ENCODE results near the gene COL21A1.
"Not testable (repeated sequence)": the region's sequence is repeated elsewhere in the genome, so short reads cannot be mapped to it uniquely, and the experiment has no call there.

The COL21A1 gene

DNA sequence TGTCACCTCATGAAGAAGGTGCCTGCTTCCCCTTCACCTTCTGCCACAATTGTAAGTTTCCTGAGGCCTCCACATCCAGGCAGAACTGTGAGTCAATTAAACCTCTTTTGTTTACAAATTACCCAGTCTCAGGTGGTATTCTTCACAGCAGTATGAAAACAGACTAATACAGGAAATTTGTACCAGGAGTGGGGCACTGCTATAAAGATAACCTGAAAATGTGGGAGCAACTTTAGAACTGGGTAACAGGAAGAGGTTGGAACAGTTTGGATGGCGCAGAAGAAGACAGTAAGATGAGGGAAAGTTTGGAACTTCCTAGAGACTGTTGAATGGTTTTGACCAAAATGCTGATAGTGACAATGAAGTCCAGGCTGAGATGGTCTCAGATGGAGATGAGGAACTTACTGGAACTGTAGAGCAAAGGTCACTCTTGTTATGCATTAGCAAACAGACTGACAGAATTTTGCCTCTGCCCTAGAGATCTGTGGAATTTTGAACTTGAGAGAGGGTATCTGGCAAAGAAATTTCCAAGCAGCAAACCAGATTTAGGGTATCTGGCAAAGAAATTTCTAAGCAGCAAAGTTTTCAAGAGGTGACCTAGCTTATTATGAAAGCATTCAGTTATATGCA, 23.5 kb upstream of the COL21A1 start:
- H3K36me3 ChIP-seq (ENCODE audit: control insufficient read depth, insufficient read depth, low read length), result no peaks in the 10 kb centered on the region
- DNase-seq (ENCODE audit: low read depth, low spot score), result no peak
- WGBS (ENCODE audit: insufficient coverage, insufficient read length), result no CpG with 5 or more reads among the region's 1 CpG
- H3K9me3 ChIP-seq (ENCODE audit: control insufficient read depth, insufficient read depth, low read length), result no peaks in the 10 kb centered on the region
- no peak overlapping the region for H3K4me3 ChIP-seq (ENCODE audit: low read length)
- no peaks in the 10 kb centered on the region for H3K27me3 ChIP-seq (ENCODE audit: control insufficient read depth, insufficient read depth, low read length)
- H3K4me1 ChIP-seq (ENCODE audit: control insufficient read depth, insufficient read depth, low read length), result no peaks in the 10 kb centered on the region
- H3K27ac ChIP-seq (ENCODE audit: low read length), result no peak overlapping the region

DNA sequence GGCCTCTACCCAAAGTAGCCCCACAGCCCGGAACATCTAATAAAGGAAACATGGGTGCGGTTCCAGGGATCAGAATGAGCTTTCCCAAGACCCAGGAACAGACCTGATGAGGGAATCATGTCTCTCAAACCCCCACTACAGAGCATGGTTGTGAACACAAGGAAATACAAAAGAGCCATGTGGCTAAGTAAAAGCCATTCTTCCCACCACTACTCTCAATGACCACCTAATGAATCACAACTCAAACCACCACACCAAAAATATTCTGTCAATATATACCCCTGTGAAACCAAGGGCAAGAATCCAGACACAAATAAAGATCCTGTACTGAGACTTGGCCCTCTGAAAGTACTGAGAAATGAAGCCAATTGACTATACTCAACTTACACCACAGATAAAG, 20.9 kb upstream of the COL21A1 start:
- no peaks in the 10 kb centered on the region for H3K4me1 ChIP-seq (ENCODE audit: control insufficient read depth, insufficient read depth, low read length)
- H3K36me3 ChIP-seq (ENCODE audit: control insufficient read depth, insufficient read depth, low read length), result no peaks in the 10 kb centered on the region
- no peak overlapping the region for H3K4me3 ChIP-seq (ENCODE audit: low read length)
- no peaks in the 10 kb centered on the region for H3K27me3 ChIP-seq (ENCODE audit: control insufficient read depth, insufficient read depth, low read length)
- H3K9me3 ChIP-seq (ENCODE audit: control insufficient read depth, insufficient read depth, low read length), result no peaks in the 10 kb centered on the region
- no peak overlapping the region for H3K27ac ChIP-seq (ENCODE audit: low read length)
- no peak for DNase-seq (ENCODE audit: low read depth, low spot score)
- WGBS (ENCODE audit: insufficient coverage, insufficient read length), result no CpG with 5 or more reads among the region's 2 CpGs

DNA sequence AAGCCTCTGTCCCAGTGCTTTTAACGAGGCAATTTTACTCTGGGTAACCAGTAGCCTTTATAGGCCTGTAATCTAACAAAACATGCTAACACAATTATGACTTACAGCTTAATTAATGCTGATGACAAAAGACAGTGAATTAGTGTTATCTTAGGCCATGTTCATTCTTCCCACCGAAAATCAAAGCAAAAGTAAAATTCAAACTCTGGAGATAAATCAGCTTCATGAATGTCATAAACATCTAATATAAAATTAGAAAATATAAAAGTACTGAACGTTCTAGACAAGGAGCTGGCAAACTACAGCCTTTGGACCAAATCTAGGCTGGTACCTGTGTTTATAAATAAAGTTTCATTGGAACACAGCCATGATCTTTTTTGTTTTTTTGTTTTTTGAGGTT, 18.6 kb upstream of the COL21A1 start:
- DNase-seq (ENCODE audit: low read depth, low spot score), result no peak
- Histone ChIP-seq H3K4me1 (ENCODE audit: control insufficient read depth, insufficient read depth, low read length) (no peaks in the 10 kb centered on the region), H3K27ac (ENCODE audit: low read length) (no peak overlapping the region), H3K36me3 (ENCODE audit: control insufficient read depth, insufficient read depth, low read length) (no peaks in the 10 kb centered on the region), H3K4me3 (ENCODE audit: low read length) (no peak overlapping the region), H3K9me3 (ENCODE audit: control insufficient read depth, insufficient read depth, low read length) (no peaks in the 10 kb centered on the region), H3K27me3 (ENCODE audit: control insufficient read depth, insufficient read depth, low read length) (no peaks in the 10 kb centered on the region)
- no CpG with 5 or more reads among the region's 3 CpGs for WGBS (ENCODE audit: insufficient coverage, insufficient read length)

DNA sequence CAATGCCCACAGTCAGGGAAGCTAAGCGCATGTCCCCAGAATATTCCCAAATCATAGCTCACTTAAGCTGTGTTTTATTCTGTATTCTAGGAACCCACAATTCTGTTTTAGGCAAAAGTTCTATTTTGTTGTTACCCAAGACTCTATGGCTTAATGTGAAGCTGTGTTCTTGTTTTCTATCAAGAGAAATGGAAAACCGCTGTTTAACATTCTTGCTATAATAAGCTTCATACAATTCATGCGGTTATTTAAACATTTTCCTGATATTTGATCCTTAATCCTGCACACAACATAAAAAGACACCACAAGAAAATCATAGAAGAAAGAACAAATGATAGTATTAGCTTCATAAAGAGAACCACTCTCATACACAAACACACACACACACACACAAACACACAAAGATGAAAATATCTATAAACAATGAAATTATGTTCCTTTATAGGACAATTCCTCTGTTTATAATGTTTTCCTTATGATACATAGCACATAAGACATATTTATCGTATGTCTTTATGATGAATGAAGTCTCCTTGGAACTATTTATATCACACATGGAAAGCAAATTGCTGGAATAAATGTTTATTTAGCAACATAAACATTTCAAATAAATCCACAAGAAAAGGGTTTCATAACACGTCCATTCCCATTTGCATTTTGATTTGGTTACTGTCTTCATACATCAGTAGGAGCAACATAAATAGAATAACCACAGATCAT, 16.4 kb upstream of the COL21A1 start:
- H3K9me3 ChIP-seq (ENCODE audit: control insufficient read depth, insufficient read depth, low read length), result no peaks in the 10 kb centered on the region
- H3K27me3 ChIP-seq (ENCODE audit: control insufficient read depth, insufficient read depth, low read length), result no peaks in the 10 kb centered on the region
- H3K27ac ChIP-seq (ENCODE audit: low read length), result no peak overlapping the region
- no CpG with 5 or more reads among the region's 5 CpGs for WGBS (ENCODE audit: insufficient coverage, insufficient read length)
- H3K36me3 ChIP-seq (ENCODE audit: control insufficient read depth, insufficient read depth, low read length), result no peaks in the 10 kb centered on the region
- DNase-seq (ENCODE audit: low read depth, low spot score), result no peak
- H3K4me1 ChIP-seq (ENCODE audit: control insufficient read depth, insufficient read depth, low read length), result no peaks in the 10 kb centered on the region
- H3K4me3 ChIP-seq (ENCODE audit: low read length), result no peak overlapping the region

DNA sequence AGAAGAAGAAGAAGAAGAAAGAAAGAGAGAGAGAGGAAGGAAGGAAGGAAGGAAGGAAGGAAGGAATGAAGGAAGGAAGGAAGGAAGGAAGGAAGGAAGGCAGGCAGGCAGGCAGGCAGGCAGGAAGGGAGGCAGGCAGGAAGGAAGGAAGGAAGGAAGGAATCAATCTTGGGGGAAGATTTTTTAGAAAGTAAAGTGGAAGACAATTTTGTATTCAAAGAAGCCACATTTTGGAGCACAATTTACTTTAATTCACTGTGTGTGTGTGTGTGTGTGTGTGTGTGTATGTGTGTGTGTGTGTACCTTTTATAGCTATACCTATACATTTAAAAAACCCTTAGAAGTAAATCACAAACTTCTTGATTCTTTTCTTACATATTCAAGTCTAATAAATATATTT, 13.2 kb upstream of the COL21A1 start:
- DNase-seq (ENCODE audit: low read depth, low spot score); H3K4me1 ChIP-seq (ENCODE audit: control insufficient read depth, insufficient read depth, low read length); H3K36me3 ChIP-seq (ENCODE audit: control insufficient read depth, insufficient read depth, low read length); H3K27me3 ChIP-seq (ENCODE audit: control insufficient read depth, insufficient read depth, low read length); H3K27ac ChIP-seq (ENCODE audit: low read length); H3K4me3 ChIP-seq (ENCODE audit: low read length); H3K9me3 ChIP-seq (ENCODE audit: control insufficient read depth, insufficient read depth, low read length): not testable (repeated sequence)

DNA sequence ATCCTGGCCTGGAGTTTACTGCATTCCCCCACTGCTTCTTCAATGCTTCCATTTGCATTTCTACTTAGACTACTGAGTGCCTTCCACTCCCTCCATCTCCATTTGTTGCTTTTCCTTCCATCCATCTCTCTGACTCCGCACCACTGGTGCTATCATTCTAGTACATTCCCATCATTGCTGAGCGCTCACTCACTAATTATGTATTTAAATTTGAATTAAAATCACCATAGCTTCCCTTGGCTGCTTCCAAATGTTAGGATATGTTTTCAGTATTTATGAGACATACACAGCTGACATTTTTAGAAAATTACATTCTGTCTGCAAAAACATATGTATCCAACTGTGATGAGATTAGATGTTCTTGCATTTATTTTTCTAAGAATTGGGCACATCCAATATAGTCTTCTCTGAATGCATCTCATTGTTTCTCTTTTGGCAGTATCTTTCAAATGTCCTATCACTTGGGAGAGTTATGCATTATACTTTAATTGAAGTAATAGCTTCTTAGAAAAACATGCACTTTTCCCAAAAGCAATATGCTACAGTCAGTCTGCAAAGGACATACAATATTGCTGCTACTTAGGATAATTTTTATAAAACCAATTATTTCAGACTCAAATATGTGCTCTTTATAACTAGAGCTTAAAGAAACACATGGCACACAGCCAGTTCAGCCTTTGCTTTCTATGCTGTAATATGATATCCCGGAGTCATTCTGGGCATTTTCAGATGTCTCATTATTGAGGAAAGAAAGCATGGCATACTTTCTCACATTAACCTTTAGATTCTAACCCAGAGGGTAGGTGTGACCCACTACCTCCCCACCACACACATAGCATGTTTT, 12.1 kb upstream of the COL21A1 start:
- DNase-seq (ENCODE audit: low read depth, low spot score), result no peak
- Histone ChIP-seq H3K9me3 (ENCODE audit: control insufficient read depth, insufficient read depth, low read length) (no peaks in the 10 kb centered on the region), H3K27ac (ENCODE audit: low read length) (no peak overlapping the region), H3K27me3 (ENCODE audit: control insufficient read depth, insufficient read depth, low read length) (no peaks in the 10 kb centered on the region), H3K4me1 (ENCODE audit: control insufficient read depth, insufficient read depth, low read length) (no peaks in the 10 kb centered on the region), H3K4me3 (ENCODE audit: low read length) (no peak overlapping the region), H3K36me3 (ENCODE audit: control insufficient read depth, insufficient read depth, low read length) (no peaks in the 10 kb centered on the region)
- WGBS (ENCODE audit: insufficient coverage, insufficient read length), result no CpG with 5 or more reads among the region's 3 CpGs

DNA sequence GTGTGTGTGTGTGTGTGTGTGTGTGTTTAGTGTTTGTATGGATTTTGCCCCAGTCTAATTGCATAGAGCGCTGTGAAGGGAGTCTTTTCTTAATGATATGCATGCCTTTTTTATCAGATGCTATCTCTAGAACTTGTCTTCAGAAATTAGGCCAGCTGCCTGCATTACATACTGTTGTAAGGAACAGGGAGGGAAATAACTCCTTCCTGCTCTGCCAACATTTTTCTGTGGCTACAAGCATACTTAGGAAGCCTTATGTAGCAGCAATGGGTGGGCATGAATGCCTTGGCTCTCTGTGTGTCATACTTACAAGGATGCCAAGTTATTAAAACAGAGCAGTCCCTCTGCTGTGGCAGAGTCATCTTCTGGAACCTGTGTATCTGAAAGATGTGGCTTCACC, 8.0 kb upstream of the COL21A1 start:
- no peak overlapping the region for H3K27ac ChIP-seq (ENCODE audit: low read length)
- H3K36me3 ChIP-seq (ENCODE audit: control insufficient read depth, insufficient read depth, low read length), result no peaks in the 10 kb centered on the region
- no peak overlapping the region for H3K4me3 ChIP-seq (ENCODE audit: low read length)
- peaks cover under 1% of the 10 kb centered on the region; the same call in 1 of the 2 replicates for H3K4me1 ChIP-seq (ENCODE audit: control insufficient read depth, insufficient read depth, low read length)
- no peaks in the 10 kb centered on the region for H3K27me3 ChIP-seq (ENCODE audit: control insufficient read depth, insufficient read depth, low read length)
- H3K9me3 ChIP-seq (ENCODE audit: control insufficient read depth, insufficient read depth, low read length), result no peaks in the 10 kb centered on the region
- no CpG with 5 or more reads among the region's 1 CpG for WGBS (ENCODE audit: insufficient coverage, insufficient read length)
- DNase-seq (ENCODE audit: low read depth, low spot score), result no peak

DNA sequence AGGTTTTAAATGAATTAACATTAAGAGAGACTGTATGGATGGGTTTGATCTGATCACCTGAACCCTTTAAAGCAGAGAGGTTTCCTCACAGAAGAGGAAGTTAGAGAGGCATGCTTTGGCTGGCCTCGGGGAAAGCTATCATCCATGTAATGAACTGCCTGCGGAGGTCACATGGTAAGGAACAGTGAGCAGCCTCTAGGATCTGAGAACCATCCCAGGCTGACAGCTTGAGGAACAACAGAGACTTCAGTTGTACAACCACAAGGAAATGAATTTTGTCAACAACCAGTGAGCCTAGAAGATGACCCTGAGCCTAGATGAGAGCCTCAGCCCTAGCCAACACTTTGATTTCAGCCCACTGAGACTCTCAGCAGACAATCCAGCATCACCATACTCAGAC, 2.9 kb upstream of the COL21A1 start:
- no peaks in the 10 kb centered on the region for H3K9me3 ChIP-seq (ENCODE audit: control insufficient read depth, insufficient read depth, low read length)
- no peak overlapping the region for H3K4me3 ChIP-seq (ENCODE audit: low read length)
- no peak for DNase-seq (ENCODE audit: low read depth, low spot score)
- no peaks in the 10 kb centered on the region for H3K36me3 ChIP-seq (ENCODE audit: control insufficient read depth, insufficient read depth, low read length)
- H3K4me1 ChIP-seq (ENCODE audit: control insufficient read depth, insufficient read depth, low read length), result peaks cover 4% of the 10 kb centered on the region; the same call in 1 of the 2 replicates
- WGBS (ENCODE audit: insufficient coverage, insufficient read length), result no CpG with 5 or more reads among the region's 2 CpGs
- no peak overlapping the region for H3K27ac ChIP-seq (ENCODE audit: low read length)
- no peaks in the 10 kb centered on the region for H3K27me3 ChIP-seq (ENCODE audit: control insufficient read depth, insufficient read depth, low read length)

DNA sequence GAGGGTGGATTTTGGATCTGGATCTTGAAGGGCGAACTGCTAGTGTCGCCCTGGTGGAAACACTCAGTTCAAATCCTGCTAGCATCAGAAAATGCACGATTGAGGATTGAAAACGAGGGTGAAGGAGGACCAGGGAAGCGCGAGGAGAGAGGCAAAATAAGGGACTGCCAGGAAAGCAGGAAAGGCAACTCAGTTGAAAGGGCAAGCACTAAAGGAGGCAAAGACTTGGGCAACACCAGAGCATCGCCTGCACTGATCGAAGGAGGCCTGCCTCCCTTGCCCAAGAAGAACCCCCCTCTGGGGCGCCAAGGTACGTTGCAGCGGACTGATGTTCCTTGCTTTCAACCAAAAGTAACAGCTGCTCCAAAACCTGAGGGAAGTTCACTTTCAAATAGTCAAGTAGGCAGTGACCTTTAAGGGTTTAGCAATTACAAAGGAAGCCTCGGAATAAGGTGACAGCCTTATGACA, 308 bp upstream of the COL21A1 start:
- Histone ChIP-seq H3K4me1 (ENCODE audit: control insufficient read depth, insufficient read depth, low read length) (peaks cover 4% of the 10 kb centered on the region; the same call in 1 of the 2 replicates), H3K27me3 (ENCODE audit: control insufficient read depth, insufficient read depth, low read length) (no peaks in the 10 kb centered on the region), H3K27ac (ENCODE audit: low read length) (no peak overlapping the region), H3K4me3 (ENCODE audit: low read length) (peak overlapping the region; percentile 51; the same call in 1 of the 2 replicates), H3K36me3 (ENCODE audit: control insufficient read depth, insufficient read depth, low read length) (no peaks in the 10 kb centered on the region), H3K9me3 (ENCODE audit: control insufficient read depth, insufficient read depth, low read length) (no peaks in the 10 kb centered on the region)
- DNase-seq (ENCODE audit: low read depth, low spot score), result no peak
- WGBS (ENCODE audit: insufficient coverage, insufficient read length), result no CpG with 5 or more reads among the region's 12 CpGs

DNA sequence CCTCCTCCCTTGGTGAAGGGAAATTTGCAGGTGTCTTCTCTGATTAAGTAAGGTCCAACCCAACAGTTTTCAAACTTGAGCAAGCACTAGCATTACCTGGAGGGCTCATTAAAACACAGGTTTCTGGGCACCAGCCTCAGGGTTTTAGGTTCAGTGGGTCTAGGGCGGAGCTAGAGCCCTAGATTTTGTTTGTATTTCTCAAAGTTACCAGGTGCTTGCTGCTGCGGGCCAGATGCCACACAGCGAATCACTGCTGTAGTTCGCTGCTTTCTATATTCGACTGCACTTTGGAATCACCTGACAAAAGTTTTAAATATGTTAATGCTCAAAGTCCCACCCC, 869 bp downstream of the COL21A1 start:
- H3K4me3 ChIP-seq (ENCODE audit: low read length), result peak overlapping the region; percentile 51; the same call in 1 of the 2 replicates
- H3K36me3 ChIP-seq (ENCODE audit: control insufficient read depth, insufficient read depth, low read length), result no peaks in the 10 kb centered on the region
- peaks cover 4% of the 10 kb centered on the region; the same call in 1 of the 2 replicates for H3K4me1 ChIP-seq (ENCODE audit: control insufficient read depth, insufficient read depth, low read length)
- no peaks in the 10 kb centered on the region for H3K27me3 ChIP-seq (ENCODE audit: control insufficient read depth, insufficient read depth, low read length)
- no peaks in the 10 kb centered on the region for H3K9me3 ChIP-seq (ENCODE audit: control insufficient read depth, insufficient read depth, low read length)
- no CpG with 5 or more reads among the region's 5 CpGs for WGBS (ENCODE audit: insufficient coverage, insufficient read length)
- peak; percentile 25 for DNase-seq (ENCODE audit: low read depth, low spot score)
- peak overlapping the region; percentile 17 for H3K27ac ChIP-seq (ENCODE audit: low read length)
